ENCODE measurements around the gene LAMA3. TPM values are rescaled to one million over a fixed set of nuclear protein-coding genes. Genes with fewer than 3 reads are reported as not detected.

Gene LAMA3
- total and polyA plus RNA-seq, 8 donors = 2.1 to 13.9 (median 5.1) TPM

DNA sequence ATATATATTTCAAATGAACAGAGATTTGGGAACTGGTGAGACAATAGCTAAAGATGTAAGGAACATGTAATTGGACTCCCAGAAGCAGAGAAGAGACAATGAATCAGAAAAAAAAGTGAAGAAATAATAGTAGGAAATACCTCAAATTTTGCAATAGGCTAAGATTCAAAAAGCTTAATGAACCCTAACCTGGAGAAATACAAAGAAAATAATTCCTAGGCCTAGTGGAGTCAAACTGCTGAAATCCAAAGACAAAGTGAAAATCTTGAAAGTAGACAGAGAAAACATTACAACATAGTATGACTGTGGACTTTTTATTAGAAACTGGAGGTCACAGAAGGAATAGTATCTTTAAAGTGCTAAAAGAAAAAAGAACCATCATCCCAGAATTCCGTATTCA lies 76.7 kb downstream of the LAMA3 start:
- WGBS, 2 donors = 97 to 98% methylated on average over 1 of the region's 1 CpG
- no peaks in the 10 kb centered on the region for H3K27me3 ChIP-seq
- no peak overlapping the region for H3K4me3 ChIP-seq
- intact Hi-C loops (cut with DNase I) = no loop called here
- no peak for ATAC-seq
- FAIRE-seq = no peak
- no peak for TF ChIP-seq CTCF (IDR thresholded peaks at IDR 0.05)
- no peaks in the 10 kb centered on the region for H3K9me3 ChIP-seq
- DNase-seq = no peak
- no peak overlapping the region for H3K27ac ChIP-seq
- H3K36me3 ChIP-seq = no peaks in the 10 kb centered on the region
- no peaks in the 10 kb centered on the region for H3K4me1 ChIP-seq

DNA sequence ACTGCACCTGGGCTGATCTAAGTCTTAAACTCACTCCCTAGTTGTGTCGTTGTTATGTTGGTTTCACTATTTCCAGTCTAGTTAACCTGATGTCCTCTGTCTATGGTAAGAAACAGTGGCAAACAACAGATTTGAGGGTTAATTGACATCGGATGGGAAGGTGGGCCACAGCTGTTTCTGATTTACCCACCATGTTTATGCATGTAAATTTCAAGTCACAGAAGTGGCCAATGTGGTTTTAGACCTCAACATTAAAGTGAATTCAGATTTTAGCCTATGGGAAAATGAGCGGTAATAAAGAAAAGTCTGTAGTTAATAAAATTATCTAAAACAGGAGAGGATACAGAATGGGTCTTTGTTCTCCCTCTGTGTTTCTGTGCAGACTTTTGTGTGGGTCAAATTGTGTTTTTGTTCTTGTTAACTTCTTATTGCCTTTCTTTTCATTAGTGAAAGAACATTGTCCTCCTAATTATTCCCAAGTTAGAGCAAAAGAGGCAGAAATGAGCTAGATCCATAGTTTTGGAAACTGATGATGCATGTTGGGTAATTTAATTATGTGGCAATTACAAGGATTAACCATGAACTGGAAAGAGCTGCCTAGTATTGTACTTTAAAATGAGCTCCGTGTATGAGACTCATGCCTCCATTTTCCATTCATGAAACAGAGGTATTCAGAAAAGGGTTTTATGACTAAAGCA lies 83.2 kb downstream of the LAMA3 start:
- no peak for FAIRE-seq
- ATAC-seq = no peak
- H3K27me3 ChIP-seq = no peaks in the 10 kb centered on the region
- no peaks in the 10 kb centered on the region for H3K4me1 ChIP-seq
- no peaks in the 10 kb centered on the region for H3K9me3 ChIP-seq
- DNase-seq = no peak
- intact Hi-C loops (cut with DNase I) = no loop called here
- no peak overlapping the region for H3K4me3 ChIP-seq
- TF ChIP-seq CTCF (IDR thresholded peaks at IDR 0.05) = no peak
- no peak overlapping the region for H3K27ac ChIP-seq
- 83 to 85% methylated on average over 4 of the region's 4 CpGs for WGBS, 2 donors
- H3K36me3 ChIP-seq = no peaks in the 10 kb centered on the region

DNA sequence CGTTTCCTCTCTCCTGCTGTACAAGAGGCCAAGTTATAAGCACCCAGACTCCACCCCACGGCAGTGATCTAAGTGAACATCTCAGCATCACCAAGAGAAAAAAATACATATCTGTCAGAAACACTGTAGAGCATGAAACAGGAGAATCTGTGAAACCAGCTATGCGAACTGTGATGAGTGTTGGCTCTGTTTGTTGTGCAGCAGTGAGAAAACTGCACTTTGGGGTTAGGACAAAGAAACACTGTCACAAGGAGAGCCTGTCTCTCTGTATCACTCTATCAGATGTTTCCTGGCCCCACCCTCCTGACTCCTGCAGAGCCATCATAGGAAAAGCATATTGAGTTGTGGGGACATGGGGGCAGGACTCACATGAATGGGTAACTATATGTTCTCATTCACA lies 87.1 kb downstream of the LAMA3 start:
- FAIRE-seq (no peak), ATAC-seq (no peak), DNase-seq (no peak)
- no peak for TF ChIP-seq CTCF (IDR thresholded peaks at IDR 0.05)
- H3K9me3 ChIP-seq = no peaks in the 10 kb centered on the region
- 62 to 78% methylated on average over 3 of the region's 3 CpGs for WGBS, 2 donors
- H3K27me3 ChIP-seq = no peaks in the 10 kb centered on the region
- H3K27ac ChIP-seq = no peak overlapping the region
- intact Hi-C loops (cut with DNase I) = no loop called here
- H3K4me1 ChIP-seq = no peaks in the 10 kb centered on the region
- H3K36me3 ChIP-seq = no peaks in the 10 kb centered on the region
- no peak overlapping the region for H3K4me3 ChIP-seq

DNA sequence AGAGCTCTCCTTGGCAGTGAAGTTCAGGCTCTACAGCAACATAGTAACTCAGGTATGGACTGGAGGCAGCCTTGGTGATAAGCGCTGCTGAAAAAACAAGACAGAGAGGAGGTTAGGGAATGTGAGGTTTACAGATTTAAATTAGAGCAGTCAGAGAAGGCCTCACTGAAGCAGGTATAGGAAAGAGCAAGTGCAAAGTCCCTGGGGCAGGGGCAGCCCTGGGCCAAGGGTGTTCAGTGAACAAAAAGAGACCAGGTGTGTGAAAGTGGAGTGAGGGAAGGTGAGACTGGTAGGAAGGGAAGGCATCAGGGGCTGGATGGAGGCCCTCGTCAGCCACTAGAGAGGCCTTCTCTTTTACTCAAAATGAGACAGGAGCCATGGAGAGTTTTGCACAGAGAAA lies 89.6 kb downstream of the LAMA3 start:
- Histone ChIP-seq H3K36me3 (no peaks in the 10 kb centered on the region), H3K4me3 (no peak overlapping the region), H3K27ac (no peak overlapping the region), H3K9me3 (no peaks in the 10 kb centered on the region), H3K27me3 (no peaks in the 10 kb centered on the region), H3K4me1 (no peaks in the 10 kb centered on the region)
- DNase-seq = no peak
- FAIRE-seq = no peak
- intact Hi-C loops (cut with DNase I) = no loop called here
- WGBS, 2 donors = 98% methylated on average over 2 of the region's 2 CpGs
- no peak for ATAC-seq
- no peak for TF ChIP-seq CTCF (IDR thresholded peaks at IDR 0.05)

DNA sequence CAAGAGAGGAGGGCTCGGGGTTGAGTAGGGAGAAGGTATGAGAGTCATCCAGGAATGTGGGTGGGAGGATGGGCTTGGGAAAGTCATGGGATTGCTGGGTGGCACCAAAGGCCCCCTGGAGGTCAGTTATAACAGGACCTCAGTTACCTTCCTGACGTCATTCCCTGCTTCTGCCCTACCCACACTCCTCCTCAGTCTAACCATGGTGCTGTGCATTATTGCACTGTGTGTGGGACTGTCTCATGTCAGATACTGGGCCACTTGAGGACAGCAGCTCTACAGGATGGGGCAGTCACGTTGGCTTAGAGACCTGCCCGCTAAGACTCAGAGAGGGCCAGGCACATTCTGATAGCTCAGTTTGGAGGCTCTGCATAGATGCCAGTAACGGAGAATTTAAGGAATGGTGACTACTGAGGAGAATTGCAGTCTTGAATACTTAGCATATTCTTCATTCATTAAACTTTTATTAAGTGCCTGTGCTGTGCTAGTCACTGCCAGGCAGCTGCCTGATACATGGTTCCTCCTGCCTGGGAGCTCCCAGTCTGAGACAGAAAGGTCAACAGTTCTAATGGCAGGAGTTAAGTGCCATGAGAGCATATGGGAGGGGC lies 90.5 kb downstream of the LAMA3 start:
- Histone ChIP-seq H3K9me3 (no peaks in the 10 kb centered on the region), H3K36me3 (no peaks in the 10 kb centered on the region), H3K4me1 (no peaks in the 10 kb centered on the region), H3K4me3 (no peak overlapping the region), H3K27ac (no peak overlapping the region), H3K27me3 (no peaks in the 10 kb centered on the region)
- DNase-seq (no peak), FAIRE-seq (no peak), ATAC-seq (no peak)
- 68 to 74% methylated on average over 5 of the region's 5 CpGs for WGBS, 2 donors
- intact Hi-C loops (cut with DNase I) = no loop called here
- TF ChIP-seq CTCF (IDR thresholded peaks at IDR 0.05) = no peak
